H9 (cell line): ENCODE results near the gene HLA-DQA1. TPM values are rescaled to one million over a fixed set of nuclear protein-coding genes. Genes with fewer than 3 reads are reported as not detected.

Experiments
- DNase-seq: peaks from one replicate; pipeline ENCODE4 v3.0.0-alpha.2; 2017
- H2AFZ ChIP-seq: one replicate; pipeline ENCODE4 v1.6.1; 2013; ENCODE audit warnings: mild to moderate bottlenecking, low read length, control low read depth, moderate library complexity
- H2AK5ac ChIP-seq: 2 replicates; pipeline ENCODE4 v1.6.1; 2013; ENCODE audit warnings: low read length, control low read depth, mixed read lengths; ENCODE audit not compliant: insufficient read length
- H2BK120ac ChIP-seq: one replicate; pipeline ENCODE4 v1.6.1; 2013; ENCODE audit warnings: low read depth, mild to moderate bottlenecking, low read length, control low read depth, inconsistent platforms; ENCODE audit not compliant: poor library complexity, severe bottlenecking
- H2BK12ac ChIP-seq: 2 replicates; pipeline ENCODE4 v1.6.1; 2013; ENCODE audit warnings: low read length, control low read depth, mixed read lengths, low read depth; ENCODE audit not compliant: insufficient read length
- H2BK15ac ChIP-seq: 2 replicates; pipeline ENCODE4 v1.6.1; 2013; ENCODE audit warnings: low read depth, low read length, control low read depth
- H2BK20ac ChIP-seq: one replicate; pipeline ENCODE4 v1.6.1; 2013; ENCODE audit warnings: low read depth, mild to moderate bottlenecking, low read length, control low read depth, inconsistent platforms; ENCODE audit not compliant: poor library complexity, severe bottlenecking
- H2BK5ac ChIP-seq: 2 replicates; pipeline ENCODE4 v1.6.1; 2013; ENCODE audit warnings: low read length, control low read depth, mixed read lengths; ENCODE audit not compliant: insufficient read length
- H3K14ac ChIP-seq: 2 replicates; pipeline ENCODE4 v1.6.1; 2013; ENCODE audit warnings: low read length, control low read depth; ENCODE audit not compliant: insufficient read depth
- H3K18ac ChIP-seq: 2 replicates; pipeline ENCODE4 v1.6.1; 2013; ENCODE audit warnings: low read depth, mild to moderate bottlenecking, mixed read lengths, low read length, control low read depth; ENCODE audit not compliant: insufficient read length
- H3K23ac ChIP-seq: 2 replicates; pipeline ENCODE4 v1.6.1; 2013; ENCODE audit warnings: low read length, control low read depth, mixed read lengths, low read depth; ENCODE audit not compliant: insufficient read length
- H3K23me2 ChIP-seq: 2 replicates; pipeline ENCODE4 v1.6.1; 2013; ENCODE audit warnings: low read depth, mild to moderate bottlenecking, mixed read lengths, low read length, control low read depth; ENCODE audit not compliant: insufficient read length, poor library complexity, severe bottlenecking
- H3K27ac ChIP-seq: 2 replicates; pipeline ENCODE4 v1.5.1; 2013; ENCODE audit warnings: low read length, control low read depth, mixed read lengths, low read depth; ENCODE audit not compliant: insufficient read length
- H3K27me3 ChIP-seq: 2 replicates; pipeline ENCODE4 v1.6.1; 2013; ENCODE audit warnings: low read length, control low read depth, inconsistent platforms; ENCODE audit not compliant: insufficient read depth
- H3K4ac ChIP-seq: 2 replicates; pipeline ENCODE4 v1.6.1; 2013; ENCODE audit warnings: low read depth, mild to moderate bottlenecking, control low read depth, inconsistent platforms, low read length, moderate library complexity
- H3K4me1 ChIP-seq: 2 replicates; pipeline ENCODE4 v1.6.1; 2013; ENCODE audit warnings: low read length, control low read depth, inconsistent platforms; ENCODE audit not compliant: insufficient read depth
- H3K4me2 ChIP-seq: 2 replicates; pipeline ENCODE4 v1.6.1; 2013; ENCODE audit warnings: low read length, control low read depth, mixed read lengths; ENCODE audit not compliant: insufficient read length, insufficient read depth
- H3K56ac ChIP-seq: 2 replicates; pipeline ENCODE4 v1.6.1; 2013; ENCODE audit warnings: low read depth, mild to moderate bottlenecking, mixed read lengths, low read length, control low read depth; ENCODE audit not compliant: insufficient read length
- H3K79me1 ChIP-seq: 2 replicates; pipeline ENCODE4 v1.6.1; 2013; ENCODE audit warnings: low read depth, mild to moderate bottlenecking, moderate library complexity, low read length, control low read depth, inconsistent platforms; ENCODE audit not compliant: insufficient read depth, poor library complexity, severe bottlenecking
- H3K79me2 ChIP-seq: 2 replicates; pipeline ENCODE4 v1.6.1; 2013; ENCODE audit warnings: low read length, control low read depth, inconsistent platforms; ENCODE audit not compliant: insufficient read depth
- H3K9ac ChIP-seq: 2 replicates; pipeline ENCODE4 v1.6.1; 2013; ENCODE audit warnings: low read length, control low read depth, mixed read lengths; ENCODE audit not compliant: insufficient read length; ENCODE audit errors: extremely low read depth
- H3K9me3 ChIP-seq: one replicate; pipeline ENCODE4 v1.6.1; 2013; ENCODE audit warnings: low read depth, low read length, inconsistent platforms; ENCODE audit not compliant: control insufficient read depth
- H3T11ph ChIP-seq: one replicate; pipeline ENCODE4 v1.6.1; 2013; ENCODE audit warnings: mild to moderate bottlenecking, low read length, control low read depth, inconsistent platforms
- H4K20me1 ChIP-seq: one replicate; pipeline ENCODE4 v1.6.1; 2013; ENCODE audit not compliant: control insufficient read depth, insufficient read length, insufficient read depth
- H4K5ac ChIP-seq: 2 replicates; pipeline ENCODE4 v1.6.1; 2013; ENCODE audit warnings: low read depth, mild to moderate bottlenecking, mixed read lengths, low read length, control low read depth; ENCODE audit not compliant: insufficient read length
- H4K8ac ChIP-seq: replicated peaks from 2 replicates; pipeline ENCODE4 v1.6.1; 2013; ENCODE audit warnings: low read length, control low read depth, mixed read lengths, low read depth; ENCODE audit not compliant: insufficient read length
- H4K91ac ChIP-seq: 2 replicates; pipeline ENCODE4 v1.6.1; 2013; ENCODE audit warnings: low read depth, mild to moderate bottlenecking, moderate library complexity, mixed read lengths, low read length, control low read depth; ENCODE audit not compliant: insufficient read length
- H3K27ac Mint-ChIP-seq, 3 experiments: 2 replicates in 2 of 3; 3 replicates in 1 of 3; pipeline ENCODE4 v1.8.0; 2020 to 2021; ENCODE audit warnings: mixed read lengths in 3 of 3, mild to moderate bottlenecking in 1 of 3, moderate library complexity in 1 of 3
- H3K27me3 Mint-ChIP-seq: 2 replicates; pipeline ENCODE4 v1.8.0; 2021; ENCODE audit warnings: low read depth, mild to moderate bottlenecking, moderate library complexity, mixed read lengths
- H3K36me3 Mint-ChIP-seq, 3 experiments: 2 replicates in 2 of 3; 3 replicates in 1 of 3; pipeline ENCODE4 v1.8.0; 2020 to 2021; ENCODE audit warnings: low read depth in 3 of 3, mixed read lengths in 3 of 3; ENCODE audit not compliant: insufficient read depth in 1 of 3
- H3K4me1 Mint-ChIP-seq, 2 experiments: 2 replicates each; pipeline ENCODE4 v1.8.0; 2020; ENCODE audit warnings: mixed read lengths in 2 of 2
- H3K4me3 Mint-ChIP-seq, 2 experiments: 2 replicates in 1 of 2; 3 replicates in 1 of 2; pipeline ENCODE4 v1.8.0; 2020 to 2021; ENCODE audit warnings: mild to moderate bottlenecking in 2 of 2, mixed read lengths in 2 of 2, moderate library complexity in 1 of 2
- H3K9me3 Mint-ChIP-seq, 2 experiments: 2 replicates in 1 of 2; 3 replicates in 1 of 2; pipeline ENCODE4 v1.8.0; 2020; ENCODE audit warnings: mild to moderate bottlenecking in 2 of 2, mixed read lengths in 2 of 2, moderate library complexity in 1 of 2
- WGBS: extraction: QIAGEN DNeasy Blood & Tissue Kit; methylation state at CpG from one replicate; pipeline ENCODE4 v1.1.7; 2013; ENCODE audit warnings: missing lambda C conversion rate, low lambda C conversion rate, mixed read lengths; ENCODE audit not compliant: insufficient read length; ENCODE audit errors: extremely low coverage; 5-methylcytosine and 5-hydroxymethylcytosine counted together
- total RNA-seq: library from RNA; stranded (reverse); gene quantifications from 2 replicates; pipeline ENCODE4 v1.2.1, GENCODE V29; 2021
- TF ChIP-seq, protein P1 (sequence below): fragments of 200-600 bp; sonication (generic); conservative IDR thresholded peaks from 3 replicates; pipeline ENCODE4 v1.8.0; 2021; ENCODE audit warnings: antibody characterized with exemption, mild to moderate bottlenecking

The HLA-DQA1 gene
- total RNA-seq, 1 experiment from 2014 or later: 1.7 TPM

DNA sequence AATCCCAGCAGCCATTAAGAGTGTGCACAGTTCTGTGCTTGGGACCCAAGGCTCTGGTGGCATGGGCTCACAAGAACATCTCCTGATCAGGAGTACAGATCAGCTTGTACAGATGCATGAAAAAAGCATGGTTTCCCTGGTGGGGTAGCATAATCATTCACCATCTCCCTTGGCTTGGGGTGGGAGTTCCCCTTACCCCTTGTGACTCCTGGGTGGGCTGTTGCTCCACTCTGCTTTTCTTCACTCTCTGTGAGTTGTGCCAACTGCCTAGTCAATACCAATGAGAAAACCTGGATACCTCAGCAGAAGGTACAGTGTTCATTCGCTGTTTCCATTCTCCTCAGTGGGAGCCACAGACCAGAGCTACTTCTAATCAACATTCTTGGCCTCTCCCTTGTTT, 42.8 kb downstream of the HLA-DQA1 start:
- Histone ChIP-seq H2AK5ac (no peak overlapping the region), H3T11ph (no peak overlapping the region), H2BK15ac (no peak overlapping the region), H3K79me2 (no peaks in the 10 kb centered on the region), H3K4ac (no peak overlapping the region), H2AFZ (no peak overlapping the region), H3K4me2 (no peak overlapping the region), H3K18ac (no peak overlapping the region), H3K27me3 (no peaks in the 10 kb centered on the region), H3K9ac (no peak overlapping the region), H2BK120ac (no peak overlapping the region), H3K14ac (no peak overlapping the region), H2BK12ac (no peak overlapping the region), H4K20me1 (no peaks in the 10 kb centered on the region), H2BK20ac (no peak overlapping the region), H4K8ac (no peak overlapping the region), H4K91ac (no peak overlapping the region), H3K23me2 (no peaks in the 10 kb centered on the region), H3K79me1 (no peaks in the 10 kb centered on the region), H4K5ac (no peak overlapping the region), H3K4me1 (no peaks in the 10 kb centered on the region), H3K56ac (no peak overlapping the region), H3K27ac (no peak overlapping the region), H2BK5ac (no peak overlapping the region), H3K9me3 (no peaks in the 10 kb centered on the region), H3K23ac (no peak overlapping the region)
- DNase-seq: no peak
- TF ChIP-seq, protein P1, sequence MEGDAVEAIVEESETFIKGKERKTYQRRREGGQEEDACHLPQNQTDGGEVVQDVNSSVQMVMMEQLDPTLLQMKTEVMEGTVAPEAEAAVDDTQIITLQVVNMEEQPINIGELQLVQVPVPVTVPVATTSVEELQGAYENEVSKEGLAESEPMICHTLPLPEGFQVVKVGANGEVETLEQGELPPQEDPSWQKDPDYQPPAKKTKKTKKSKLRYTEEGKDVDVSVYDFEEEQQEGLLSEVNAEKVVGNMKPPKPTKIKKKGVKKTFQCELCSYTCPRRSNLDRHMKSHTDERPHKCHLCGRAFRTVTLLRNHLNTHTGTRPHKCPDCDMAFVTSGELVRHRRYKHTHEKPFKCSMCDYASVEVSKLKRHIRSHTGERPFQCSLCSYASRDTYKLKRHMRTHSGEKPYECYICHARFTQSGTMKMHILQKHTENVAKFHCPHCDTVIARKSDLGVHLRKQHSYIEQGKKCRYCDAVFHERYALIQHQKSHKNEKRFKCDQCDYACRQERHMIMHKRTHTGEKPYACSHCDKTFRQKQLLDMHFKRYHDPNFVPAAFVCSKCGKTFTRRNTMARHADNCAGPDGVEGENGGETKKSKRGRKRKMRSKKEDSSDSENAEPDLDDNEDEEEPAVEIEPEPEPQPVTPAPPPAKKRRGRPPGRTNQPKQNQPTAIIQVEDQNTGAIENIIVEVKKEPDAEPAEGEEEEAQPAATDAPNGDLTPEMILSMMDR: no peak
- Mint-ChIP-seq H3K9me3 (peaks cover 9% of the 10 kb centered on the region in 2 experiments; a peak in 3 of 5 replicates), H3K36me3 (peaks cover 0 to 9% (median 4%) of the 10 kb centered on the region in 3 experiments; a peak in 3 of 7 replicates), H3K4me1 (no peaks in the 10 kb centered on the region), H3K27me3 (peaks cover 2% of the 10 kb centered on the region), H3K27ac (no peak overlapping the region), H3K4me3 (no peak overlapping the region)
- no CpG with 5 or more reads among the region's 1 CpG for WGBS
